Measurements from ENCODE around the gene DUOX1. TPM values are rescaled to one million over a fixed set of nuclear protein-coding genes. Genes with fewer than 3 reads are reported as not detected.

Gene DUOX1
- total and polyA plus RNA-seq, 2 of the 13 experiments (the other 11 are each of a cell fraction or from before 2014, with no cell fraction given) = 0.03 TPM; not detected in 1

DNA sequence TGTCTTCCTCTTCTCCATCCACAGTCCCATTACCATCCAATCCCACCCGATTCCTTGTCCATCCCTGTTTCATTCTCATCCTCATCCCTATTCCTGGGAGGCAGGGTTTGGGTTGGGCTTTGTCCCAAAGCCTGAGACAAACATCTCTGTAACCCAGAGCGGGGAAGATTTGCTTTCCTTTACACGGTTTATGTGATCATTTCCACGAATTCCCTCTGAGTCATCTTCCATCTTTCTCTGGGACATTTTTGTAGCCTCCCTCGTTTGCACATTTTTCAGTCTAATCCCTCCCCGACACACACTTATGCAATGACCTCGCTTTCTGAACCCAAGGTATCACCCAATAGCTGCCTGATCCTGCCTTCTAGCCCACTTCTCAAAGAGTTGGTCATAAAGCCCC is 38.6 kb upstream of the DUOX1 start (continued):
- TF ChIP-seq ZNF501 (CRISPR knock-in tag; IDR thresholded peaks at IDR 0.05) (no peak), AKAP8 (CRISPR knock-in tag; IDR thresholded peaks at IDR 0.05) (no peak), ZSCAN30 (CRISPR knock-in tag; IDR thresholded peaks at IDR 0.05) (no peak), FOXA3 (CRISPR knock-in tag; IDR thresholded peaks at IDR 0.05) (0 out of 2 replicates have a peak, but pooled peaks have one; percentile 9), ZNF770 (CRISPR knock-in tag; IDR thresholded peaks at IDR 0.05) (no peak), ZFP36L1 (CRISPR knock-in tag; IDR thresholded peaks at IDR 0.05) (no peak), BCL6 (CRISPR knock-in tag; IDR thresholded peaks at IDR 0.05) (peak; percentile 60), TAF15 (IDR thresholded peaks at IDR 0.05; ENCODE audit: low read depth, low read length, poor library complexity, severe bottlenecking) (no peak)
- TF ChIP-seq, protein P1, sequence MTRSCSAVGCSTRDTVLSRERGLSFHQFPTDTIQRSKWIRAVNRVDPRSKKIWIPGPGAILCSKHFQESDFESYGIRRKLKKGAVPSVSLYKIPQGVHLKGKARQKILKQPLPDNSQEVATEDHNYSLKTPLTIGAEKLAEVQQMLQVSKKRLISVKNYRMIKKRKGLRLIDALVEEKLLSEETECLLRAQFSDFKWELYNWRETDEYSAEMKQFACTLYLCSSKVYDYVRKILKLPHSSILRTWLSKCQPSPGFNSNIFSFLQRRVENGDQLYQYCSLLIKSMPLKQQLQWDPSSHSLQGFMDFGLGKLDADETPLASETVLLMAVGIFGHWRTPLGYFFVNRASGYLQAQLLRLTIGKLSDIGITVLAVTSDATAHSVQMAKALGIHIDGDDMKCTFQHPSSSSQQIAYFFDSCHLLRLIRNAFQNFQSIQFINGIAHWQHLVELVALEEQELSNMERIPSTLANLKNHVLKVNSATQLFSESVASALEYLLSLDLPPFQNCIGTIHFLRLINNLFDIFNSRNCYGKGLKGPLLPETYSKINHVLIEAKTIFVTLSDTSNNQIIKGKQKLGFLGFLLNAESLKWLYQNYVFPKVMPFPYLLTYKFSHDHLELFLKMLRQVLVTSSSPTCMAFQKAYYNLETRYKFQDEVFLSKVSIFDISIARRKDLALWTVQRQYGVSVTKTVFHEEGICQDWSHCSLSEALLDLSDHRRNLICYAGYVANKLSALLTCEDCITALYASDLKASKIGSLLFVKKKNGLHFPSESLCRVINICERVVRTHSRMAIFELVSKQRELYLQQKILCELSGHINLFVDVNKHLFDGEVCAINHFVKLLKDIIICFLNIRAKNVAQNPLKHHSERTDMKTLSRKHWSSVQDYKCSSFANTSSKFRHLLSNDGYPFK (CRISPR knock-in tag; IDR thresholded peaks at IDR 0.05; ENCODE audit: borderline replicate concordance) = no peak
